GM23338 (cell line): ENCODE data around the gene RGP1. TPM values are rescaled to one million over a fixed set of nuclear protein-coding genes. Genes with fewer than 3 reads are reported as not detected.

Experiments used
- ATAC-seq: fragments of 200-7000 bp; cut with Tn5 transposase; 3 replicates; pipeline ENCODE4 v1.9.1; 2020
- DNase-seq: peaks from one replicate; pipeline ENCODE4 v3.0.0-alpha.2; 2015; ENCODE audit warnings: low spot score
- H2AFZ ChIP-seq: fragments of 200-600 bp; sonication (generic); 2 replicates; pipeline ENCODE4 v1.8.0; 2016; ENCODE audit warnings: antibody characterized with exemption, mild to moderate bottlenecking, moderate library complexity
- H3F3A ChIP-seq: fragments of 200-600 bp; sonication (generic); replicated peaks from 2 replicates; pipeline ENCODE4 v1.8.0; 2017; ENCODE audit warnings: antibody characterized with exemption, mixed run types, low read depth
- H3K27ac ChIP-seq: fragments of 200-600 bp; sonication (generic); 2 replicates; pipeline ENCODE4 v1.6.1; 2016; ENCODE audit warnings: low read depth
- H3K27me3 ChIP-seq: fragments of 200-600 bp; sonication (generic); 2 replicates; pipeline ENCODE4 v1.8.0; 2016; ENCODE audit warnings: mild to moderate bottlenecking, mixed run types, moderate library complexity; ENCODE audit not compliant: insufficient read depth
- H3K36me3 ChIP-seq: fragments of 200-600 bp; sonication (generic); 2 replicates; pipeline ENCODE4 v1.8.0; 2016; ENCODE audit warnings: mild to moderate bottlenecking; ENCODE audit not compliant: insufficient read depth
- H3K4me1 ChIP-seq: fragments of 200-600 bp; sonication (generic); 2 replicates; pipeline ENCODE4 v1.8.0; 2016; ENCODE audit warnings: mild to moderate bottlenecking, moderate library complexity; ENCODE audit not compliant: insufficient read depth
- H3K4me2 ChIP-seq: fragments of 200-600 bp; sonication (generic); 2 replicates; pipeline ENCODE4 v1.7.1; 2017; ENCODE audit warnings: mixed run types
- H3K4me3 ChIP-seq: fragments of 200-600 bp; sonication (generic); 2 replicates; pipeline ENCODE4 v1.6.1; 2016; ENCODE audit warnings: mixed run types
- H3K79me2 ChIP-seq: fragments of 200-600 bp; sonication (generic); replicated peaks from 2 replicates; pipeline ENCODE4 v1.8.0; 2017; ENCODE audit warnings: mild to moderate bottlenecking; ENCODE audit not compliant: insufficient read depth
- H3K9me2 ChIP-seq: fragments of 200-600 bp; sonication (generic); 2 replicates; pipeline ENCODE4 v1.8.0; 2017; ENCODE audit not compliant: insufficient read depth
- H4K20me1 ChIP-seq: fragments of 200-600 bp; sonication (generic); replicated peaks from 2 replicates; pipeline ENCODE4 v1.8.0; 2017; ENCODE audit warnings: mild to moderate bottlenecking; ENCODE audit not compliant: insufficient read depth
- H3K27ac Mint-ChIP-seq: 2 replicates; pipeline ENCODE4 v1.8.0; 2020; ENCODE audit warnings: inconsistent platforms, mild to moderate bottlenecking, moderate library complexity, mixed read lengths
- H3K27me3 Mint-ChIP-seq: 3 replicates; pipeline ENCODE4 v1.8.0; 2022; ENCODE audit warnings: low read depth, mild to moderate bottlenecking, moderate library complexity, mixed read lengths, inconsistent platforms; ENCODE audit not compliant: insufficient read depth, poor library complexity
- H3K36me3 Mint-ChIP-seq: 3 replicates; pipeline ENCODE4 v1.8.0; 2021; ENCODE audit warnings: low read depth, mild to moderate bottlenecking, inconsistent platforms, moderate library complexity, mixed read lengths
- H3K4me1 Mint-ChIP-seq: 3 replicates; pipeline ENCODE4 v1.8.0; 2020; ENCODE audit warnings: mild to moderate bottlenecking, inconsistent platforms, mixed read lengths
- H3K4me3 Mint-ChIP-seq: 3 replicates; pipeline ENCODE4 v1.8.0; 2021; ENCODE audit warnings: moderate library complexity, mild to moderate bottlenecking, inconsistent platforms, mixed read lengths
- H3K9me3 Mint-ChIP-seq: 3 replicates; pipeline ENCODE4 v1.8.0; 2020; ENCODE audit warnings: moderate library complexity, mild to moderate bottlenecking, inconsistent platforms, mixed read lengths
- CREB1 ChIP-seq: fragments of 250-450 bp; sonication (Bioruptor Pico); IDR thresholded peaks from 2 replicates; pipeline ENCODE4 v1.5.0; 2020; ENCODE audit warnings: low read depth, mild to moderate bottlenecking, moderate library complexity
- CTCF ChIP-seq, 2 experiments: fragments of 200-600 bp in 1 of 2; sonication (generic) in 1 of 2; conservative IDR thresholded peaks; 2 replicates each; pipeline versions ENCODE4 v1.5.1 to v1.6.1; 2016 to 2017; ENCODE audit warnings: antibody characterized with exemption in 2 of 2, low read depth in 2 of 2, mild to moderate bottlenecking in 2 of 2, moderate library complexity in 1 of 2
- EZH2phosphoT487 ChIP-seq: fragments of 200-600 bp; sonication (generic); IDR thresholded peaks from one replicate; pipeline ENCODE4 v1.8.1; 2018; ENCODE audit warnings: antibody characterized with exemption; ENCODE audit not compliant: unreplicated experiment
- NANOG ChIP-seq: IDR thresholded peaks from 2 replicates; pipeline ENCODE4 v1.6.1; 2016; ENCODE audit warnings: antibody characterized with exemption, borderline replicate concordance
- STAT1 ChIP-seq: IDR thresholded peaks from one replicate; pipeline ENCODE4 v1.6.1; 2016; ENCODE audit warnings: antibody characterized with exemption; ENCODE audit not compliant: unreplicated experiment
- ZNF331 ChIP-seq: fragments of 250-450 bp; sonication (Bioruptor Pico); IDR thresholded peaks from 2 replicates; pipeline ENCODE4 v1.5.0; 2020; ENCODE audit warnings: low read depth, mild to moderate bottlenecking, moderate library complexity
- polyA plus RNA-seq: library from polyadenylated mRNA; unstranded; fragments of >200 nt; fragmentation: Nextera tagmentation; extraction: Ambion mirVana; gene quantifications from 2 replicates; pipeline ENCODE4 v1.2.1, GENCODE V29; 2016
- total RNA-seq: library from RNA; depleted of rRNA; stranded (reverse); fragments of >200 nt; shearing (Covaris generic); gene quantifications from 2 replicates; pipeline ENCODE4 v1.2.3, GENCODE V29; 2014
- TF ChIP-seq, protein P1 (sequence below): fragments of 250-450 bp; sonication (Bioruptor Pico); IDR thresholded peaks from 2 replicates; pipeline ENCODE4 v1.5.0; 2020; ENCODE audit warnings: mild to moderate bottlenecking, moderate library complexity
- TF ChIP-seq, protein P2 (sequence below): IDR thresholded peaks from 2 replicates; pipeline ENCODE4 v1.6.1; 2016; ENCODE audit warnings: antibody characterized with exemption

The RGP1 gene
- total and polyA plus RNA-seq, 2 experiments from 2014 or later: 2.8 to 16.0 TPM

DNA sequence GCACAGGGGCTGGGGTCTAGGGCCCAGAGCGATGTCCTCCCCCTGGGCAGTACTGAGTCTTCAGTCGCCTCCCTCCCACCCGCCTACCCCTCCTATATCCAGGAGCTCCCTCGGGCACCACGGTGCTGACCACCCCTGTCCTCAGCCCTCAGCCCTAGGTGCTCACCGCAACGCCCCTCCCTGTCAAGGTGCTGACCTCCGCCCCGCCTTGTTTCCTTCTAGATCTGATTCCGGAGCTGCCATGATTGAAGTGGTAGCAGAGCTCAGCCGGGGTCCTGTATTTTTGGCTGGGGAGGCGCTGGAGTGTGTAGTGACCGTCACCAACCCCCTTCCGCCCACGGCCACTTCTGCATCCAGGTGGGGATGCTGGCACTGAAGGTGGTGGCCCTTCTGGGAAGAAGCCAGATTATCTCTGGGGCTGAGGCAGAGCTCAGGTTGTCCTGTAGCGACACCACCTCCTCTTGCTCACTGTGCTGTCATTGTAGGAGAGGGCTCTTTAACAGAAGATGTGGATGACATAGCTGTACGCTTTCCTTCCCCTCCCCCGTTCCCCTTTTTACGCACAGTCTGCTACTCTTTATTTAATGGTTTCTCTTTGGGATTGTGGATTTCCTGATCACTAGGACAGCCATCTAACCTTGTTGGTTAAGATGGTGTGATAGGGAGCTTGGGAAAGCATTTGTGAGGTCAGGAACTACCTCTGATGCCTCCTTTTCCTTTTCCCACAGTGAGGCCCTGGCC, 598 bp downstream of the RGP1 start:
- Mint-ChIP-seq H3K27ac (peak overlapping the region; percentile 88), H3K4me1 (peaks cover 24% of the 10 kb centered on the region), H3K36me3 (peaks cover 36% of the 10 kb centered on the region), H3K9me3 (no peaks in the 10 kb centered on the region), H3K4me3 (peak overlapping the region; percentile 90), H3K27me3 (peaks cover 6% of the 10 kb centered on the region)
- H4K20me1 ChIP-seq: peaks cover 30% of the 10 kb centered on the region
- DNase-seq (peak; percentile 70), ATAC-seq (peak; percentile 46)
- H3K9me2 ChIP-seq: no peaks in the 10 kb centered on the region
- H3K27me3 ChIP-seq: no peaks in the 10 kb centered on the region
- H2AFZ ChIP-seq: peak overlapping the region; percentile 97
- H3K36me3 ChIP-seq: peaks cover 8% of the 10 kb centered on the region
- TF ChIP-seq ZNF331 (no peak), CREB1 (CRISPR knock-in tag) (no peak), EZH2phosphoT487 (no peak), NANOG (no peak)
- TF ChIP-seq, protein P1, sequence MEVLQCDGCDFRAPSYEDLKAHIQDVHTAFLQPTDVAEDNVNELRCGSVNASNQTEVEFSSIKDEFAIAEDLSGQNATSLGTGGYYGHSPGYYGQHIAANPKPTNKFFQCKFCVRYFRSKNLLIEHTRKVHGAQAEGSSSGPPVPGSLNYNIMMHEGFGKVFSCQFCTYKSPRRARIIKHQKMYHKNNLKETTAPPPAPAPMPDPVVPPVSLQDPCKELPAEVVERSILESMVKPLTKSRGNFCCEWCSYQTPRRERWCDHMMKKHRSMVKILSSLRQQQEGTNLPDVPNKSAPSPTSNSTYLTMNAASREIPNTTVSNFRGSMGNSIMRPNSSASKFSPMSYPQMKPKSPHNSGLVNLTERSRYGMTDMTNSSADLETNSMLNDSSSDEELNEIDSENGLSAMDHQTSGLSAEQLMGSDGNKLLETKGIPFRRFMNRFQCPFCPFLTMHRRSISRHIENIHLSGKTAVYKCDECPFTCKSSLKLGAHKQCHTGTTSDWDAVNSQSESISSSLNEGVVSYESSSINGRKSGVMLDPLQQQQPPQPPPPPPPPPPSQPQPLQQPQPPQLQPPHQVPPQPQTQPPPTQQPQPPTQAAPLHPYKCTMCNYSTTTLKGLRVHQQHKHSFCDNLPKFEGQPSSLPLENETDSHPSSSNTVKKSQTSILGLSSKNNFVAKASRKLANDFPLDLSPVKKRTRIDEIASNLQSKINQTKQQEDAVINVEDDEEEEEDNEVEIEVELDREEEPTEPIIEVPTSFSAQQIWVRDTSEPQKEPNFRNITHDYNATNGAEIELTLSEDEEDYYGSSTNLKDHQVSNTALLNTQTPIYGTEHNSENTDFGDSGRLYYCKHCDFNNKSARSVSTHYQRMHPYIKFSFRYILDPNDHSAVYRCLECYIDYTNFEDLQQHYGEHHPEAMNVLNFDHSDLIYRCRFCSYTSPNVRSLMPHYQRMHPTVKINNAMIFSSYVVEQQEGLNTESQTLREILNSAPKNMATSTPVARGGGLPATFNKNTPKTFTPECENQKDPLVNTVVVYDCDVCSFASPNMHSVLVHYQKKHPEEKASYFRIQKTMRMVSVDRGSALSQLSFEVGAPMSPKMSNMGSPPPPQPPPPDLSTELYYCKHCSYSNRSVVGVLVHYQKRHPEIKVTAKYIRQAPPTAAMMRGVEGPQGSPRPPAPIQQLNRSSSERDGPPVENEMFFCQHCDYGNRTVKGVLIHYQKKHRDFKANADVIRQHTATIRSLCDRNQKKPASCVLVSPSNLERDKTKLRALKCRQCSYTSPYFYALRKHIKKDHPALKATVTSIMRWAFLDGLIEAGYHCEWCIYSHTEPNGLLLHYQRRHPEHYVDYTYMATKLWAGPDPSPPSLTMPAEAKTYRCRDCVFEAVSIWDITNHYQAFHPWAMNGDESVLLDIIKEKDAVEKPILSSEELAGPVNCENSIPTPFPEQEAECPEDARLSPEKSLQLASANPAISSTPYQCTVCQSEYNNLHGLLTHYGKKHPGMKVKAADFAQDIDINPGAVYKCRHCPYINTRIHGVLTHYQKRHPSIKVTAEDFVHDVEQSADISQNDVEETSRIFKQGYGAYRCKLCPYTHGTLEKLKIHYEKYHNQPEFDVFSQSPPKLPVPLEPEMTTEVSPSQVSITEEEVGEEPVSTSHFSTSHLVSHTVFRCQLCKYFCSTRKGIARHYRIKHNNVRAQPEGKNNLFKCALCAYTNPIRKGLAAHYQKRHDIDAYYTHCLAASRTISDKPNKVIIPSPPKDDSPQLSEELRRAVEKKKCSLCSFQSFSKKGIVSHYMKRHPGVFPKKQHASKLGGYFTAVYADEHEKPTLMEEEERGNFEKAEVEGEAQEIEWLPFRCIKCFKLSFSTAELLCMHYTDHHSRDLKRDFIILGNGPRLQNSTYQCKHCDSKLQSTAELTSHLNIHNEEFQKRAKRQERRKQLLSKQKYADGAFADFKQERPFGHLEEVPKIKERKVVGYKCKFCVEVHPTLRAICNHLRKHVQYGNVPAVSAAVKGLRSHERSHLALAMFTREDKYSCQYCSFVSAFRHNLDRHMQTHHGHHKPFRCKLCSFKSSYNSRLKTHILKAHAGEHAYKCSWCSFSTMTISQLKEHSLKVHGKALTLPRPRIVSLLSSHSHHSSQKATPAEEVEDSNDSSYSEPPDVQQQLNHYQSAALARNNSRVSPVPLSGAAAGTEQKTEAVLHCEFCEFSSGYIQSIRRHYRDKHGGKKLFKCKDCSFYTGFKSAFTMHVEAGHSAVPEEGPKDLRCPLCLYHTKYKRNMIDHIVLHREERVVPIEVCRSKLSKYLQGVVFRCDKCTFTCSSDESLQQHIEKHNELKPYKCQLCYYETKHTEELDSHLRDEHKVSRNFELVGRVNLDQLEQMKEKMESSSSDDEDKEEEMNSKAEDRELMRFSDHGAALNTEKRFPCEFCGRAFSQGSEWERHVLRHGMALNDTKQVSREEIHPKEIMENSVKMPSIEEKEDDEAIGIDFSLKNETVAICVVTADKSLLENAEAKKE (CRISPR knock-in tag): no peak
- H3K4me2 ChIP-seq: peak overlapping the region; percentile 99
- 0 out of 2 replicates have a peak overlapping the region, but pooled peaks have one; percentile 55 for H3K27ac ChIP-seq
- peaks cover 30% of the 10 kb centered on the region for H3K4me1 ChIP-seq
- peaks cover 13% of the 10 kb centered on the region for H3F3A ChIP-seq
- H3K4me3 ChIP-seq: peak overlapping the region; percentile 100
- peaks cover 40% of the 10 kb centered on the region for H3K79me2 ChIP-seq

DNA sequence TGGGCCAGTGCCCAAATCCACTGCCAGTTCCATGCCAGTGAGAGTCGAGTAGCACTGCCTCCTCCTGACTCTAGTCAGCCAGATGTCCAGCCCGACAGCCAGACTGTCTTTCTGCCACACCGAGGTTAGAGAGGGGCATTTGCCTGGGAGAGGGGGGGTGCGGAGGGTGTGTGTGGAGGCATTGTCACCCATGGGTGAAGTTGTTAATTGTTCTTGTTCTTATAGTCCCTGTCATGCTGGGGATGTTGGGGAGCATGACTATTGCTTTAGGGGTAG, 1.1 kb downstream of the RGP1 start:
- Histone ChIP-seq H3K27me3 (no peaks in the 10 kb centered on the region), H4K20me1 (peaks cover 30% of the 10 kb centered on the region), H3K4me3 (peak overlapping the region; percentile 100), H3K79me2 (peaks cover 35% of the 10 kb centered on the region), H3K36me3 (peaks cover 8% of the 10 kb centered on the region), H2AFZ (no peak overlapping the region), H3K4me2 (peak overlapping the region; percentile 99), H3F3A (peaks cover 17% of the 10 kb centered on the region), H3K4me1 (peaks cover 30% of the 10 kb centered on the region), H3K27ac (no peak overlapping the region), H3K9me2 (no peaks in the 10 kb centered on the region)
- Mint-ChIP-seq H3K27me3 (peaks cover 4% of the 10 kb centered on the region), H3K27ac (no peak overlapping the region), H3K4me1 (peaks cover 24% of the 10 kb centered on the region), H3K4me3 (peak overlapping the region; percentile 90), H3K36me3 (peaks cover 39% of the 10 kb centered on the region), H3K9me3 (no peaks in the 10 kb centered on the region)
- no peak for ATAC-seq
- no peak for DNase-seq
- TF ChIP-seq STAT1 (no peak), ZNF331 (no peak), CTCF (conservative IDR thresholded peaks at IDR 0.05; ENCODE audit: low read depth in 2 of 2) (no peak)
- TF ChIP-seq, protein P2, sequence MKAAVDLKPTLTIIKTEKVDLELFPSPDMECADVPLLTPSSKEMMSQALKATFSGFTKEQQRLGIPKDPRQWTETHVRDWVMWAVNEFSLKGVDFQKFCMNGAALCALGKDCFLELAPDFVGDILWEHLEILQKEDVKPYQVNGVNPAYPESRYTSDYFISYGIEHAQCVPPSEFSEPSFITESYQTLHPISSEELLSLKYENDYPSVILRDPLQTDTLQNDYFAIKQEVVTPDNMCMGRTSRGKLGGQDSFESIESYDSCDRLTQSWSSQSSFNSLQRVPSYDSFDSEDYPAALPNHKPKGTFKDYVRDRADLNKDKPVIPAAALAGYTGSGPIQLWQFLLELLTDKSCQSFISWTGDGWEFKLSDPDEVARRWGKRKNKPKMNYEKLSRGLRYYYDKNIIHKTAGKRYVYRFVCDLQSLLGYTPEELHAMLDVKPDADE: no peak
